ENCODE results near the gene SERAC1.
"Not testable (repeated sequence)": the region's sequence is repeated elsewhere in the genome, so short reads cannot be mapped to it uniquely, and the experiment has no call there.

The SERAC1 gene

GRCh38 chr6:158174514-158174913 is 6.5 kb upstream of the SERAC1 start:
- no peak for DNase-seq (ENCODE audit: low read depth in 2 of 2)

GRCh38 chr6:158174024-158174423 is 6.0 kb upstream of the SERAC1 start:
- no peak for DNase-seq (ENCODE audit: low read depth in 2 of 2)

- DNase-seq (ENCODE audit: low read depth in 2 of 2), result no peak
Measured at GRCh38 chr6:158172001-158172400, 3.9 kb upstream of the SERAC1 start.

GRCh38 chr6:158170656-158171081 is 2.6 kb upstream of the SERAC1 start:
- DNase-seq (ENCODE audit: low read depth in 2 of 2), result no peak

GRCh38 chr6:158169634-158170033 is 1.6 kb upstream of the SERAC1 start:
- DNase-seq (ENCODE audit: low read depth in 2 of 2), result not testable (repeated sequence)

- DNase-seq (ENCODE audit: low read depth in 2 of 2), result no peak
Measured at GRCh38 chr6:158165919-158166416, 2.1 kb downstream of the SERAC1 start.

GRCh38 chr6:158164579-158165170 is 3.4 kb downstream of the SERAC1 start:
- no peak for DNase-seq (ENCODE audit: low read depth in 2 of 2)

- no peak for DNase-seq (ENCODE audit: low read depth in 2 of 2)
Measured at GRCh38 chr6:158161566-158162254, 6.4 kb downstream of the SERAC1 start.

- DNase-seq (ENCODE audit: low read depth in 2 of 2), result no peak
Measured at GRCh38 chr6:158160932-158161539, 7.0 kb downstream of the SERAC1 start.

- no peak for DNase-seq (ENCODE audit: low read depth in 2 of 2)
Measured at GRCh38 chr6:158158748-158159147, 9.3 kb downstream of the SERAC1 start.

- DNase-seq (ENCODE audit: low read depth in 2 of 2), result no peak
Measured at GRCh38 chr6:158158123-158158522, 9.9 kb downstream of the SERAC1 start.

GRCh38 chr6:158157064-158157764 is 10.8 kb downstream of the SERAC1 start:
- no peak for DNase-seq (ENCODE audit: low read depth in 2 of 2)

- no peak for DNase-seq (ENCODE audit: low read depth in 2 of 2)
Measured at GRCh38 chr6:158154816-158155215, 13.2 kb downstream of the SERAC1 start.

GRCh38 chr6:158153576-158153975 is 14.5 kb downstream of the SERAC1 start:
- no peak for DNase-seq (ENCODE audit: low read depth in 2 of 2)

GRCh38 chr6:158152659-158153058 is 15.4 kb downstream of the SERAC1 start:
- no peak for DNase-seq (ENCODE audit: low read depth in 2 of 2)

GRCh38 chr6:158152025-158152424 is 16.0 kb downstream of the SERAC1 start:
- not testable (repeated sequence) for DNase-seq (ENCODE audit: low read depth in 2 of 2)

GRCh38 chr6:158150701-158151100 is 17.4 kb downstream of the SERAC1 start:
- no peak for DNase-seq (ENCODE audit: low read depth in 2 of 2)

GRCh38 chr6:158149641-158150040 is 18.4 kb downstream of the SERAC1 start:
- no peak for DNase-seq (ENCODE audit: low read depth in 2 of 2)

- no peak for DNase-seq (ENCODE audit: low read depth in 2 of 2)
Measured at GRCh38 chr6:158143700-158144099, 24.4 kb downstream of the SERAC1 start.

GRCh38 chr6:158142789-158143188 is 25.3 kb downstream of the SERAC1 start:
- DNase-seq (ENCODE audit: low read depth in 2 of 2), result no peak

- DNase-seq (ENCODE audit: low read depth in 2 of 2), result no peak
Measured at GRCh38 chr6:158131926-158132325, 36.1 kb downstream of the SERAC1 start.

GRCh38 chr6:158125271-158125670 is 42.8 kb downstream of the SERAC1 start:
- no peak for DNase-seq (ENCODE audit: low read depth in 2 of 2)
